ENCODE measurements around the gene CACNA2D4. TPM values are rescaled to one million over a fixed set of nuclear protein-coding genes. Genes with fewer than 3 reads are reported as not detected.

Gene CACNA2D4
- total and polyA plus RNA-seq, 2 donors (not counting 3 experiments of a cell fraction or from before 2014, with no cell fraction given): 0.58 to 0.73 TPM

- TF ChIP-seq GATA2 (IDR thresholded peaks at IDR 0.05; ENCODE audit: insufficient read depth, insufficient read length, low read depth, low read length) (no peak), FOS (IDR thresholded peaks at IDR 0.05; ENCODE audit: borderline replicate concordance, insufficient read depth, low read length) (no peak), EZH2 (IDR thresholded peaks at IDR 0.05; ENCODE audit: borderline replicate concordance, low read depth, low read length, severe bottlenecking) (no peak)
- Histone ChIP-seq H3K4me3 (replicated peaks in 1 of 3; ENCODE audit: insufficient read depth in 1 of 3, low read depth in 1 of 3, low read length in 3 of 3) (no peak overlapping the region), H3K79me2 (ENCODE audit: control insufficient read depth, insufficient read depth, low read length) (no peaks in the 10 kb centered on the region), H3K4me1 (ENCODE audit: control insufficient read depth, extremely low read depth, insufficient read depth, low read length) (no peaks in the 10 kb centered on the region), H3K36me3 (ENCODE audit: control insufficient read depth in 2 of 2, extremely low read depth in 1 of 2, insufficient read depth in 2 of 2, low read length in 2 of 2) (no peaks in the 10 kb centered on the region), H3K9me3 (replicated peaks; ENCODE audit: control insufficient read depth, insufficient read depth, low read length) (no peaks in the 10 kb centered on the region), H3K9ac (replicated peaks; ENCODE audit: extremely low read depth, insufficient read depth, low read length) (no peak overlapping the region), H3K9me1 (replicated peaks; ENCODE audit: control insufficient read depth, extremely low read depth, insufficient read depth, low read length) (no peaks in the 10 kb centered on the region), H3K27me3 (ENCODE audit: control insufficient read depth in 2 of 2, insufficient read depth in 2 of 2, low read length in 2 of 2) (peaks cover 3 to 9% of the 10 kb centered on the region in 2 experiments), H3K4me2 (ENCODE audit: insufficient read depth, low read length) (no peak overlapping the region), H4K20me1 (replicated peaks; ENCODE audit: control insufficient read depth, extremely low read depth, insufficient read depth, low read length) (no peaks in the 10 kb centered on the region), H3K27ac (ENCODE audit: insufficient read depth, low read depth, low read length) (no peak overlapping the region), H2AFZ (ENCODE audit: low read depth, low read length) (no peak overlapping the region)
- intact Hi-C loops (cut with micrococcal nuclease) (no loop called here), dilution Hi-C loops (cut with MboI; ENCODE audit: extremely low pct_ligation_motif_present, low sequenced_read_pairs) (no loop called here)
- DNase-seq (ENCODE audit: low read depth, low spot score) (no peak), FAIRE-seq (no peak)
- no TSS peak for BruUV-seq (replicated peaks)
- CTCF ChIA-PET: interaction anchor here (3.1 kb wide), 1 partner anchor 17 kb away, joined by 17 read pairs; no protein-coding TSS in a partner anchor
- POLR2A ChIA-PET: no interaction called here
These were observed 4.5 kb upstream of the CACNA2D4 start for GRCh38 chr12:1922985-1923384.

DNA sequence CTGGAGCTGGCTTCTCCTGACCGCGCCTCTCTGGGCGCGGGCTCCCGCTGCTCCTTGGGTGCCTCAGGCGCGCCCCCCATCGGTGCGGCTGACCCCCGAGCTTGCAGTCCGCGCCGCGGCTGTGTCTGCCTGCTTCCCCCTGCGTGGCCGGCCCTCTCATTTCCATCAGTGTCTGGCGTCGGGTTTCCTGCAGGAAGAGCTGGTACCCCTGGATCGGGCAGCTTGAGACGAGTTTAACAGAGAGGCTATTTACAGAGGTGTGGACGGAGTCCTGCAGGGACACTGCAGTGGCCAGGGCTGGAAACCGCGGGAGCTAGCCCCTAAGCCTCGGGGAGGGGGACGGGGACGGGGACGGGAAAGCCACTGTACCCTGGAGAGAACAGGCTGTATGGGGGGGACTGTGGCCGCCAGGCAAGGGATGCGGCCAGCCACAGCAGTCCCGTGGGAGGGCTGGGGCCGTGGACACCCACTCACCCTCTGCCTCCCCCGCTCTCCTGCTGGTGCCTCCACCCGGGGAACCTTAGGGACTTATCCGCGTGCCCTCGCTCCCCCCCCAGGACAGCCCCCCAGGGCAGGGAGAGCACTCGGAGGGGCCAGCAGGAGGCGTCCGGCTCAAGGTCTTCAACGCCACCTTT lies 3.7 kb upstream of the CACNA2D4 start:
- dilution Hi-C loops (cut with MboI; ENCODE audit: extremely low pct_ligation_motif_present, low sequenced_read_pairs): no loop called here
- no peak for TF ChIP-seq GATA2 (IDR thresholded peaks at IDR 0.05; ENCODE audit: insufficient read depth, insufficient read length, low read depth, low read length)
- no peak for TF ChIP-seq MYC (IDR thresholded peaks at IDR 0.05; ENCODE audit: low read depth, low read length)
- TF ChIP-seq JUN (IDR thresholded peaks at IDR 0.05; ENCODE audit: borderline replicate concordance, insufficient read depth, insufficient read length, low read depth): no peak
- no peak for TF ChIP-seq FOS (IDR thresholded peaks at IDR 0.05; ENCODE audit: borderline replicate concordance, insufficient read depth, low read length)
- TF ChIP-seq, protein P1, sequence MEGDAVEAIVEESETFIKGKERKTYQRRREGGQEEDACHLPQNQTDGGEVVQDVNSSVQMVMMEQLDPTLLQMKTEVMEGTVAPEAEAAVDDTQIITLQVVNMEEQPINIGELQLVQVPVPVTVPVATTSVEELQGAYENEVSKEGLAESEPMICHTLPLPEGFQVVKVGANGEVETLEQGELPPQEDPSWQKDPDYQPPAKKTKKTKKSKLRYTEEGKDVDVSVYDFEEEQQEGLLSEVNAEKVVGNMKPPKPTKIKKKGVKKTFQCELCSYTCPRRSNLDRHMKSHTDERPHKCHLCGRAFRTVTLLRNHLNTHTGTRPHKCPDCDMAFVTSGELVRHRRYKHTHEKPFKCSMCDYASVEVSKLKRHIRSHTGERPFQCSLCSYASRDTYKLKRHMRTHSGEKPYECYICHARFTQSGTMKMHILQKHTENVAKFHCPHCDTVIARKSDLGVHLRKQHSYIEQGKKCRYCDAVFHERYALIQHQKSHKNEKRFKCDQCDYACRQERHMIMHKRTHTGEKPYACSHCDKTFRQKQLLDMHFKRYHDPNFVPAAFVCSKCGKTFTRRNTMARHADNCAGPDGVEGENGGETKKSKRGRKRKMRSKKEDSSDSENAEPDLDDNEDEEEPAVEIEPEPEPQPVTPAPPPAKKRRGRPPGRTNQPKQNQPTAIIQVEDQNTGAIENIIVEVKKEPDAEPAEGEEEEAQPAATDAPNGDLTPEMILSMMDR (IDR thresholded peaks at IDR 0.05; ENCODE audit: extremely low read depth in 1 of 2, insufficient read depth in 1 of 2, low read depth in 1 of 2, low read length in 2 of 2): no peak
- no peak for TF ChIP-seq EZH2 (IDR thresholded peaks at IDR 0.05; ENCODE audit: borderline replicate concordance, low read depth, low read length, severe bottlenecking)
- TF ChIP-seq POLR2AphosphoS5 (IDR thresholded peaks at IDR 0.05; ENCODE audit: insufficient read depth, low read depth, low read length): no peak
- TF ChIP-seq POLR2A (IDR thresholded peaks at IDR 0.05; ENCODE audit: low read depth, low read length): no peak
- TF ChIP-seq, protein P2, sequence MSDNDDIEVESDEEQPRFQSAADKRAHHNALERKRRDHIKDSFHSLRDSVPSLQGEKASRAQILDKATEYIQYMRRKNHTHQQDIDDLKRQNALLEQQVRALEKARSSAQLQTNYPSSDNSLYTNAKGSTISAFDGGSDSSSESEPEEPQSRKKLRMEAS (IDR thresholded peaks at IDR 0.05; ENCODE audit: insufficient read depth, insufficient read length): no peak
- Histone ChIP-seq H3K4me2 (ENCODE audit: insufficient read depth, low read length) (no peak overlapping the region), H4K20me1 (replicated peaks; ENCODE audit: control insufficient read depth, extremely low read depth, insufficient read depth, low read length) (no peaks in the 10 kb centered on the region), H3K36me3 (ENCODE audit: control insufficient read depth in 2 of 2, extremely low read depth in 1 of 2, insufficient read depth in 2 of 2, low read length in 2 of 2) (no peaks in the 10 kb centered on the region), H3K27ac (ENCODE audit: insufficient read depth, low read depth, low read length) (no peak overlapping the region), H3K9me1 (replicated peaks; ENCODE audit: control insufficient read depth, extremely low read depth, insufficient read depth, low read length) (no peaks in the 10 kb centered on the region), H3K27me3 (ENCODE audit: control insufficient read depth in 2 of 2, insufficient read depth in 2 of 2, low read length in 2 of 2) (peaks cover 3 to 10% of the 10 kb centered on the region in 2 experiments), H3K79me2 (ENCODE audit: control insufficient read depth, insufficient read depth, low read length) (no peaks in the 10 kb centered on the region), H3K4me3 (replicated peaks in 1 of 3; ENCODE audit: insufficient read depth in 1 of 3, low read depth in 1 of 3, low read length in 3 of 3) (no peak overlapping the region), H2AFZ (ENCODE audit: low read depth, low read length) (no peak overlapping the region), H3K9me3 (replicated peaks; ENCODE audit: control insufficient read depth, insufficient read depth, low read length) (no peaks in the 10 kb centered on the region), H3K4me1 (ENCODE audit: control insufficient read depth, extremely low read depth, insufficient read depth, low read length) (no peaks in the 10 kb centered on the region), H3K9ac (replicated peaks; ENCODE audit: extremely low read depth, insufficient read depth, low read length) (no peak overlapping the region)
- no peak for FAIRE-seq
- ChIA-PET POLR2A (no interaction called here), CTCF (interaction anchor here (0.6 to 3.1 kb wide), 2 partner anchors 18 to 712 kb away, joined by 3 to 17 read pairs; no protein-coding TSS in a partner anchor)
- BruUV-seq (replicated peaks): no TSS peak
- intact Hi-C loops (cut with micrococcal nuclease): no loop called here
- no peak for DNase-seq (ENCODE audit: low read depth, low spot score)

Measured in endothelial cell of umbilical vein (primary cell).